GM12872 (cell line): Measurements from ENCODE around the gene GRB2.

Experiments used
- CTCF ChIP-seq: IDR thresholded peaks from 3 replicates; pipeline ENCODE4 v1.5.1; 2011; ENCODE audit warnings: low read depth, mild to moderate bottlenecking, low read length, moderate library complexity; ENCODE audit not compliant: insufficient read depth

GRB2 gene

GRCh38 chr17:75417054-75417580, 11.6 kb upstream of the GRB2 start:
- no peak for TF ChIP-seq CTCF

DNA sequence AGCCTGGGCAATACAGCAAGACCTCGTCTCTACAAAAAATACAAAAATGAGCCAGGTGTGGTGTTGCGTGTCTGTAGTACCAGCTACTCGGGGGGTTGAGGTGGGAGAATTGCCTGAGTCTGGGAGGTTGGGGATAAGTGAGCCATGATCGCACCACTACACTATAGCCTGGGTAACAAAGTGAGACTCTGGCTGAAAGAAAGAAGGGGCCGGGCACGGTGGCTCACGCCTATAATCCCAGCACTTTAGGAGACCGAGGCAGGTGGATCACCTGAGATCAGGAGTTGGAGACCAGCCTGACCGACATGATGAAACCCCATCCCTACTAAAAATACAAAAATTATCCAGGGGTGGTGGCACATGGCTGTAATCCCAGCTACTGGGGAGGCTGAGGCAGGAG, 10.5 kb upstream of the GRB2 start:
- TF ChIP-seq CTCF: no peak

DNA sequence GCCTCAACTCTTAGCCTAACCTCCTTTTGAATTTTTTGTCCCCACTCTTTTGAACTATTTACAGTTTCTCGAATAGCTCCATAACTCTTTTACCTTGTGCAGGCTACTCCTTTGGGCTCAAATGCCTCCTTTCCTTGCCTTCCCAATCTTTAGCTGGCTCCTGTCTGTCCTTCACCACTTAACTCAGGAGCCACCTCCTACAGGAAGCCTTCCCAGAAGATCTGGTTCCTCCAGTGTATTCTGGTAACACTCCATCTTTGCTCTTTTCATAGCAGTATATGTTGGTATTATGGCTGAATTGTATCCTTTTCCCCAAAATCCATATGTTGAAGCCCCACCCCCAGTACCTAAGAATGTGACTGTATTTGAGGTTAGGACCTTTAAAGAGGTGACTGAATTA, 9.0 kb upstream of the GRB2 start:
- no peak for TF ChIP-seq CTCF

DNA sequence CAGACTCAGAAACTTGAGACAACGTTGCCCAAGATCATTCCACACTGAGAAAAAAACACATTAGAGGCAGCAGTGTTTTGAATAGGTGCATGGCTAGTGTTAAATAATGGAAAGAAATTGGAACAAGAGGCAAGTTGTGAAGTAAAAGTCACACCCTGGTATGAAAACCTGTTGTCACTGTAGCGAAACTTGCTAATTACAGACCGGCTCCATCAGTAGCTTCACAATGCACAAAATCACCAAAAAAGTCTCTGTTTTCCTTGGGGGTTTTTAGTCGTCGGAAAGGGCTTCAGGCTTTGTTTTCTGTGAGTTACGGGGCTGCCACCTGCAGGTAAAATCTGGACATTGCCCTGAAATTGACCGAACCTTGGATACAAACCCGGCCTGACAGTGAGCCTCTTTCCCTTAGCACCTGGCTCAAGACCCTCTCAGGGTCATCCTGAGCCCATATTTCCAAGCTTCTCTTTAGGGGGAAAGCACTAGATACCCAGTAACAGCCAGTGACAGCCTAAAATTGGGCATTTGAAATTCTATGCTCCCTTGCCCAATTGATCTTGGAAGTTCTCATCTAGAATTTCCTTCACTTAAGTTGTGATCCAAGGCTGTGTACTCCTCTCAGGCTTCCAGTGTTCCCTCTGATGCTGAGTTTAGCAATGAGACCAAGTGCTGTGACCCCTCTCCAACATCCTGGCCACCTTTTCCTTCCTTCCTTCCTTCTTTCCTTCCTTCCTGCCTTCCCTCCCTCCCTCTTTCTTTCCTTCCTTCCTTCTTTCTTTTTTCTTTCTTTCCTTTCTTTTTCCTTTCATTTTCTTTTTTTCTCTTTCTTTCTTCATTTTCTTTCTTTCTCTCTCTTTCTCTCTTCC, 7.2 kb upstream of the GRB2 start:
- TF ChIP-seq CTCF: peak; percentile 88

GRCh38 chr17:75411328-75412067, 6.0 kb upstream of the GRB2 start:
- TF ChIP-seq CTCF: no peak

GRCh38 chr17:75410141-75410540, 4.7 kb upstream of the GRB2 start:
- no peak for TF ChIP-seq CTCF

DNA sequence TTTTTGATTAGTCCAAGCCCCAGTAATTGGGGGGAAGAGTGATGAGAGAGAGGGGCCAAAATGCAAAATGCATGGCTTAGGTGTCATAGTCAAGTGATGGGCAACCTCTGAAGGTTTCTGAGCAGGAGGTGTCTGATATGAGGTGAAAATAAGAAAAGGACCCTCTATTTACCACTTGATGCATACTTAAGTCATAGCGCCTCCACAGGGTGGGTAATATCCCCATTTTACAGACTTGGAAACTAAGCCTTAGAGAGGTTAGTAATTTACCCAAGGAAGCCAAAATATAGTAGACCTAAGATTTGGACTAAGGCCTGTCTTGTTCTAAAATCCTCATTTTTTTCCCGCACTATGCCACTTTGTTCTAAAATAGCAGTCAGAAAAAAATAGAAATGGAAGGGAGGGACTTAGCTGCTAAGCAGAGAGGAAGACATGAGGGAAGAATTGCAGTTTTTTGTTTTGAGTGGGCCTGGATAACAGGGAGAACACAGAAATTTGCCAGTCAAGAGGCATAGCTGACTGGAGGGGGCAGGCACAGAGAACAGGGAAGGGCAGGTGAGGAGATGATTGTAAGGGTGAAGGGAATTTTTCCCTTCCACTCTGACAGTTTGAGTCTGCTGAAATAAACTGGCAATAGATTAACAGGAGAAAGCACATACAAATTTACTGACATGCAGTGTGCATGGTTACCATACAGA, 2.3 kb upstream of the GRB2 start:
- TF ChIP-seq CTCF: no peak
